Measurements from ENCODE around the gene CFAP90.

The CFAP90 gene

GRCh38 chr5:7867260-7867659 is 16.3 kb upstream of the CFAP90 start:
- H3K9me3 Mint-ChIP-seq: no peaks in the 10 kb centered on the region
- H3K27ac Mint-ChIP-seq: peak overlapping the region in 1 of 3 experiments; percentile 51
- TF ChIP-seq CTCF (IDR thresholded peaks at IDR 0.05; ENCODE audit: unreplicated experiment in 3 of 3): no peak
- H3K4me3 Mint-ChIP-seq: peak overlapping the region; percentile 93 to 99 (median 94)
- H3K27me3 Mint-ChIP-seq (ENCODE audit: low read depth): no peaks in the 10 kb centered on the region
- peaks cover 24% of the 10 kb centered on the region for H3K36me3 Mint-ChIP-seq (ENCODE audit: low read depth)
- peaks cover 27% of the 10 kb centered on the region for H3K4me1 Mint-ChIP-seq

GRCh38 chr5:7866196-7866595 is 15.3 kb upstream of the CFAP90 start:
- TF ChIP-seq CTCF (IDR thresholded peaks at IDR 0.05; ENCODE audit: unreplicated experiment in 3 of 3): no peak
- H3K4me3 Mint-ChIP-seq: peak overlapping the region; percentile 19 to 99 (median 62)
- H3K27me3 Mint-ChIP-seq (ENCODE audit: low read depth): no peaks in the 10 kb centered on the region
- no peaks in the 10 kb centered on the region for H3K9me3 Mint-ChIP-seq
- no peak overlapping the region for H3K27ac Mint-ChIP-seq
- peaks cover 32% of the 10 kb centered on the region for H3K36me3 Mint-ChIP-seq (ENCODE audit: low read depth)
- peaks cover 27% of the 10 kb centered on the region for H3K4me1 Mint-ChIP-seq

GRCh38 chr5:7857926-7858632 is 7.1 kb upstream of the CFAP90 start:
- no peaks in the 10 kb centered on the region for H3K4me1 Mint-ChIP-seq
- no peak overlapping the region for H3K27ac Mint-ChIP-seq
- TF ChIP-seq CTCF (IDR thresholded peaks at IDR 0.05; ENCODE audit: unreplicated experiment in 3 of 3): no peak
- H3K27me3 Mint-ChIP-seq (ENCODE audit: low read depth): no peaks in the 10 kb centered on the region
- H3K9me3 Mint-ChIP-seq: no peaks in the 10 kb centered on the region
- H3K4me3 Mint-ChIP-seq: no peak overlapping the region
- H3K36me3 Mint-ChIP-seq (ENCODE audit: low read depth): peaks cover 36% of the 10 kb centered on the region

- Mint-ChIP-seq H3K4me3 (no peak overlapping the region), H3K9me3 (no peaks in the 10 kb centered on the region), H3K27ac (no peak overlapping the region), H3K4me1 (peaks cover 4% of the 10 kb centered on the region), H3K27me3 (ENCODE audit: low read depth) (peaks cover 3% of the 10 kb centered on the region), H3K36me3 (ENCODE audit: low read depth) (peaks cover 29% of the 10 kb centered on the region)
- no peak for TF ChIP-seq CTCF (IDR thresholded peaks at IDR 0.05; ENCODE audit: unreplicated experiment in 3 of 3)
Measured at GRCh38 chr5:7857361-7857760, 6.4 kb upstream of the CFAP90 start.

- TF ChIP-seq CTCF (IDR thresholded peaks at IDR 0.05; ENCODE audit: unreplicated experiment in 3 of 3): peak; percentile 68 to 76 (median 70)
- Mint-ChIP-seq H3K27ac (no peak overlapping the region), H3K27me3 (ENCODE audit: low read depth) (peaks cover 6% of the 10 kb centered on the region), H3K36me3 (ENCODE audit: low read depth) (peaks cover 27% of the 10 kb centered on the region), H3K4me3 (no peak overlapping the region), H3K4me1 (peaks cover 6% of the 10 kb centered on the region), H3K9me3 (no peaks in the 10 kb centered on the region)
Measured at GRCh38 chr5:7856855-7857254, 5.9 kb upstream of the CFAP90 start.

- no peak overlapping the region for H3K27ac Mint-ChIP-seq
- H3K4me3 Mint-ChIP-seq: no peak overlapping the region
- H3K36me3 Mint-ChIP-seq (ENCODE audit: low read depth): peaks cover 22% of the 10 kb centered on the region
- no peak for TF ChIP-seq CTCF (IDR thresholded peaks at IDR 0.05; ENCODE audit: unreplicated experiment in 3 of 3)
- H3K4me1 Mint-ChIP-seq: peaks cover 6% of the 10 kb centered on the region
- peaks cover 6% of the 10 kb centered on the region for H3K27me3 Mint-ChIP-seq (ENCODE audit: low read depth)
- H3K9me3 Mint-ChIP-seq: no peaks in the 10 kb centered on the region
Measured at GRCh38 chr5:7855611-7856010, 4.7 kb upstream of the CFAP90 start.

Data from nephron (organoid).